Mucosa of descending colon (tissue), 3 donors: ENCODE data around the gene IL34. TPM values are rescaled to one million over a fixed set of nuclear protein-coding genes. Genes with fewer than 3 reads are reported as not detected.

ENCODE experiments used
- ATAC-seq: fragments of 200-7000 bp; cut with Tn5 transposase; one replicate; pipeline ENCODE4 v1.9.1; 2020; ENCODE audit warnings: mild to moderate bottlenecking, moderate library complexity
- DNase-seq, 3 donors: peaks; one replicate each; pipeline ENCODE4 v3.0.0-alpha.2; 2020
- H3K36me3 ChIP-seq: fragments of 200-600 bp; one replicate; pipeline ENCODE4 v1.8.0; 2021; ENCODE audit warnings: low read depth, mild to moderate bottlenecking
- H3K4me1 ChIP-seq: fragments of 200-600 bp; one replicate; pipeline ENCODE4 v1.8.0; 2021; ENCODE audit warnings: low read depth, mild to moderate bottlenecking
- H3K4me3 ChIP-seq: fragments of 200-600 bp; one replicate; pipeline ENCODE4 v1.8.0; 2021; ENCODE audit warnings: mild to moderate bottlenecking
- H3K9me3 ChIP-seq: fragments of 200-600 bp; one replicate; pipeline ENCODE4 v1.8.0; 2021; ENCODE audit warnings: mild to moderate bottlenecking
- CTCF ChIP-seq: fragments of 200-600 bp; IDR thresholded peaks from one replicate; pipeline ENCODE4 v1.8.0; 2022; ENCODE audit warnings: antibody characterized with exemption, mild to moderate bottlenecking
- intact Hi-C, 2 donors: fragments of 100-400 bp; cut with DNase I in 1 of 2; cut with micrococcal nuclease in 1 of 2; formaldehyde crosslinking; loops; one replicate each; pipeline versions ENCODE4 v1.11.0 to v1.11.1; 2022; cut with DNase I, micrococcal nuclease
- long read RNA-seq, 2 donors: library from polyadenylated mRNA; unstranded; transcript quantifications; one replicate each; pipeline ENCODE4 v2.0.0, GENCODE V29; 2019 to 2021
- total RNA-seq, 3 donors: library from RNA; stranded (reverse); fragmentation: NEBNext Ultra II Directional in 2 of 3; extraction: Animal tissue kit (Norgen Biotek cat#: 25700) in 2 of 3; gene quantifications; one replicate each; pipeline versions ENCODE4 v1.2.1 to v1.2.4, GENCODE V29; 2021 to 2023
- donor health status: DM: no; HTN: no; CAD: no; lungs with moderate emphysema.
- donor health status: DM: no; HTN: no; CAD: no.
- donor health status: DM: no; HTN: yes; CAD: no.

The IL34 gene
- total RNA-seq = 1 to 10 TPM; 1.2 to 2.2 (median 1.8) TPM
- long read RNA-seq, donor 1, transcript IL34-201 (6 exons, 1,607 nt) = major isoform, 5 of 6 reads
- long read RNA-seq, donor 1, partial matches to known transcripts = 0 of 6 reads
- long read RNA-seq, donor 1, other reads (novel, unspliced or antisense) = 1 of 6 reads
- long read RNA-seq, donor 2 = 0 reads

- Histone ChIP-seq H3K9me3 (no peaks in the 10 kb centered on the region), H3K36me3 (no peaks in the 10 kb centered on the region), H3K4me3 (no peak within 1 kb of the TSS), H3K4me1 (no peaks in the 10 kb centered on the region)
- intact Hi-C loops = no loop called here
- no peak for TF ChIP-seq CTCF
- ATAC-seq (peak; percentile 18), DNase-seq (no peak)
Observed at GRCh38 chr16:70646260-70647241, at the start of gene IL34. Gene IL34 (plus strand): TSS chr16:70646559. CDS start chr16:70646948, 389 bp downstream.

GRCh38 chr16:70597135-70597835 is 49.1 kb upstream of the IL34 start:
- H3K36me3 ChIP-seq = no peaks in the 10 kb centered on the region
- no peak overlapping the region for H3K4me3 ChIP-seq
- intact Hi-C loops = no loop called here
- no peak for ATAC-seq
- no peak for TF ChIP-seq CTCF
- H3K4me1 ChIP-seq = peaks cover 1% of the 10 kb centered on the region
- no peaks in the 10 kb centered on the region for H3K9me3 ChIP-seq
- no peak for DNase-seq

- H3K36me3 ChIP-seq = no peaks in the 10 kb centered on the region
- no peak overlapping the region for H3K4me3 ChIP-seq
- no peak for TF ChIP-seq CTCF
- DNase-seq (no peak), ATAC-seq (no peak)
- no peaks in the 10 kb centered on the region for H3K9me3 ChIP-seq
- no peaks in the 10 kb centered on the region for H3K4me1 ChIP-seq
- intact Hi-C loops = no loop called here
Observed at GRCh38 chr16:70598937-70599503, 47.3 kb upstream of the IL34 start.

DNA sequence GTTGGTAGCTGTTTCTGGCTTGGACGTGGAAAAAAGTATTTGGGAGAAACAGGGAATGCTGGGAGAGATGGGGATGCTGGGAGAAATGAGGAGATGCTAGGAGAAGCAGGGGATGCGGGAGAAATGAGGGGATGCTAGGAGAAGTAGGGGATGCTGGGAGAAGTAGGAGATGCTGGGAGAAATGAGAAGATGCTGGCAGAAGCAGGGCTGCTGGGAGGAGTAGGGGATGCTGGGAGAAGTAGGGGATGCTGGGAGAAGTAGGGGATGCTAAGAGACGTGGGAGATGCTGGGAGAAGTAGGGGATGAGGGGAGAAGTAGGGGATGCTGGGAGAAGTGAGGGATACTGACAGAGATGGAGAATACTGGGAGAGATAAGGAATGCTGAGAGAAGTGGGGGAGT is 45.6 kb upstream of the IL34 start:
- Histone ChIP-seq H3K4me1 (no peaks in the 10 kb centered on the region), H3K9me3 (no peaks in the 10 kb centered on the region), H3K36me3 (no peaks in the 10 kb centered on the region), H3K4me3 (no peak overlapping the region)
- intact Hi-C loops = no loop called here
- ATAC-seq (no peak), DNase-seq (no peak)
- no peak for TF ChIP-seq CTCF
